Prostate gland (tissue), 2 donors: ENCODE data around the gene FYCO1. TPM values are rescaled to one million over a fixed set of nuclear protein-coding genes. Genes with fewer than 3 reads are reported as not detected.

ENCODE experiments used
- DNase-seq: peaks from one replicate; pipeline ENCODE4 v3.0.0-alpha.2; 2019; ENCODE audit warnings: low spot score
- H3K27ac ChIP-seq, 2 donors: fragments of 200-600 bp; sonication (generic); 2 replicates each; pipeline ENCODE4 v1.5.1; 2017 to 2019
- H3K27me3 ChIP-seq: fragments of 200-600 bp; sonication (generic); replicated peaks from 2 replicates; pipeline ENCODE4 v1.5.1; 2019; ENCODE audit not compliant: insufficient read depth
- H3K36me3 ChIP-seq, 2 donors: fragments of 200-600 bp; sonication (generic); 1 replicate in 1 of 2; 2 replicates in 1 of 2; pipeline versions ENCODE4 v1.5.1 to v1.8.1; 2017 to 2019
- H3K4me1 ChIP-seq: fragments of 200-600 bp; sonication (generic); replicated peaks from 2 replicates; pipeline ENCODE4 v1.5.1; 2019
- H3K4me3 ChIP-seq, 2 donors: fragments of 200-600 bp; sonication (generic); 2 replicates each; pipeline ENCODE4 v1.5.1; 2017 to 2019
- H3K9me3 ChIP-seq: fragments of 200-600 bp; sonication (generic); 2 replicates; pipeline ENCODE4 v1.5.1; 2017
- POLR2A ChIP-seq: fragments of 450-650 bp; IDR thresholded peaks from one replicate; pipeline ENCODE4 v1.6.1; 2016; ENCODE audit warnings: antibody characterized with exemption, mild to moderate bottlenecking
- POLR2AphosphoS5 ChIP-seq: sonication (generic); formaldehyde crosslinking; IDR thresholded peaks from one replicate; pipeline ENCODE4 v1.6.1; 2017; ENCODE audit warnings: antibody characterized with exemption
- WGBS: methylation state at CpG from one replicate; pipeline ENCODE4 v1.1.5; 2018; 5-methylcytosine and 5-hydroxymethylcytosine counted together
- intact Hi-C: fragments of 100-400 bp; cut with DNase I; formaldehyde crosslinking; loops from one replicate; pipeline ENCODE4 v1.14.2; 2022
- total RNA-seq, 2 donors: library from RNA; depleted of rRNA; stranded (reverse); fragments of >200 nt; gene quantifications; one replicate each; pipeline ENCODE4 v1.1.0, GENCODE V29; 2016
- TF ChIP-seq, protein P1 (sequence below), 4 experiments: fragments of 200-600 bp in 2 of 4; fragments of 450-650 bp in 2 of 4; sonication (generic) in 2 of 4; IDR thresholded peaks; 1 replicate in 3 of 4; 2 replicates in 1 of 4; pipeline ENCODE4 v1.5.1; 2016 to 2019; ENCODE audit warnings: antibody characterized with exemption in 4 of 4, mild to moderate bottlenecking in 2 of 4, moderate library complexity in 2 of 4

The FYCO1 gene
- total RNA-seq, 2 donors from 2014 or later: 33.1 to 56.7 TPM

DNA sequence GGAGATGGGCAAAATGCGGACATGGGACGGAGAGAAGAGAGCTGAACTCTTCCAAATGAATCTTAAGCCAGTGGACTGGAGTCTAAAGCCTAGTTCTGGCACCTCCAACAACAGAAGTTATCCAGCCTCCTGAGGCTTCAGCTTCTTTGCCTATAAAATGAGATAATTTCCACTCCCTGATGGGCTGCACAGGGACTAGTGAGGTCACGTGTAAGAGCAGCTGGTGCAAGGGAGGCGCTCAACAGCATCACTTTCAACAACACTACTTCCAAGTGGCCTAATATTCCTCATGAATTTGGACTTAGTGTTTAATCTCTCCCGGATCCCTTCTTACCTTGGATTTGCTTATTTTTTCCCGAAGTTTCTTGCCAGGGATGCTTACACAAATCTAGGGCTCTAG, 43.7 kb downstream of the FYCO1 start:
- Histone ChIP-seq H3K27ac (no peak overlapping the region), H3K4me3 (no peak overlapping the region), H3K36me3 (peaks cover 13 to 20% of the 10 kb centered on the region in 2 donors), H3K27me3 (no peaks in the 10 kb centered on the region), H3K4me1 (no peaks in the 10 kb centered on the region), H3K9me3 (no peaks in the 10 kb centered on the region)
- TF ChIP-seq POLR2AphosphoS5 (no peak), POLR2A (no peak)
- TF ChIP-seq, protein P1, sequence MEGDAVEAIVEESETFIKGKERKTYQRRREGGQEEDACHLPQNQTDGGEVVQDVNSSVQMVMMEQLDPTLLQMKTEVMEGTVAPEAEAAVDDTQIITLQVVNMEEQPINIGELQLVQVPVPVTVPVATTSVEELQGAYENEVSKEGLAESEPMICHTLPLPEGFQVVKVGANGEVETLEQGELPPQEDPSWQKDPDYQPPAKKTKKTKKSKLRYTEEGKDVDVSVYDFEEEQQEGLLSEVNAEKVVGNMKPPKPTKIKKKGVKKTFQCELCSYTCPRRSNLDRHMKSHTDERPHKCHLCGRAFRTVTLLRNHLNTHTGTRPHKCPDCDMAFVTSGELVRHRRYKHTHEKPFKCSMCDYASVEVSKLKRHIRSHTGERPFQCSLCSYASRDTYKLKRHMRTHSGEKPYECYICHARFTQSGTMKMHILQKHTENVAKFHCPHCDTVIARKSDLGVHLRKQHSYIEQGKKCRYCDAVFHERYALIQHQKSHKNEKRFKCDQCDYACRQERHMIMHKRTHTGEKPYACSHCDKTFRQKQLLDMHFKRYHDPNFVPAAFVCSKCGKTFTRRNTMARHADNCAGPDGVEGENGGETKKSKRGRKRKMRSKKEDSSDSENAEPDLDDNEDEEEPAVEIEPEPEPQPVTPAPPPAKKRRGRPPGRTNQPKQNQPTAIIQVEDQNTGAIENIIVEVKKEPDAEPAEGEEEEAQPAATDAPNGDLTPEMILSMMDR (IDR thresholded peaks at IDR 0.05): no peak
- DNase-seq: no peak
- intact Hi-C loops: no loop called here
- 92% methylated on average over 6 of the region's 6 CpGs for WGBS

- Histone ChIP-seq H3K4me3 (no peak overlapping the region), H3K9me3 (no peaks in the 10 kb centered on the region), H3K4me1 (no peaks in the 10 kb centered on the region), H3K27me3 (no peaks in the 10 kb centered on the region), H3K27ac (no peak overlapping the region), H3K36me3 (peaks cover 13 to 20% of the 10 kb centered on the region in 2 donors)
- no peak for DNase-seq
- intact Hi-C loops: no loop called here
- 96% methylated on average over 6 of the region's 6 CpGs for WGBS
- no peak for TF ChIP-seq POLR2AphosphoS5
- TF ChIP-seq, protein P1 (IDR thresholded peaks at IDR 0.05): no peak
Measured at GRCh38 chr3:45950686-45951600, 44.7 kb downstream of the FYCO1 start.

GRCh38 chr3:45950131-45950530, 45.5 kb downstream of the FYCO1 start:
- no peaks in the 10 kb centered on the region for H3K9me3 ChIP-seq
- H3K36me3 ChIP-seq: peaks cover 12 to 19% of the 10 kb centered on the region in 2 donors
- H3K4me1 ChIP-seq: no peaks in the 10 kb centered on the region
- WGBS: 100% methylated on average over 2 of the region's 2 CpGs
- no peak overlapping the region for H3K4me3 ChIP-seq
- H3K27me3 ChIP-seq: no peaks in the 10 kb centered on the region
- DNase-seq: no peak
- intact Hi-C loops: no loop called here
- H3K27ac ChIP-seq: no peak overlapping the region
- no peak for TF ChIP-seq POLR2A
- TF ChIP-seq, protein P1 (IDR thresholded peaks at IDR 0.05): no peak
- TF ChIP-seq POLR2AphosphoS5: no peak

DNA sequence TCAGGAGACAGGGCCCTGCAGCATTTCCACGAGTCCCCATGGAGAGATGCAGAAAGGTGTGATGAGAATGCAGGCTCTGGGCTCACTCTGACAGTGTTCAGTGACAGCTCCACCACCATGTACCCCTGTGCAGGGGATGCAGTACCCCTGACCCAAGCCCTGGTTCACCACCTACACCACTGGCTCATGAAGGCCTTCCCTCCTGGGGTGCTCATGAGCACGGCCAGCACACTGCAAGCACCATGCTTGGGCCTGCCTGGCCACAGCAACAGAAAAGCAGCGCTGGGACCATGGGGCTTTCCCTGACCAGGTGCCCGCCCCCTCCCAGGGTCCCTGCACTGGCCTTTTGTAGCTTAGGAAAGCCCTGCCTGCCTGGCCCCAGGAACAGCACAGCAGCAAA, 46.2 kb downstream of the FYCO1 start:
- H3K9me3 ChIP-seq: no peaks in the 10 kb centered on the region
- intact Hi-C loops: loop anchor here (10.0 kb wide), 1 partner anchor 495 kb away; no protein-coding TSS in a partner anchor
- H3K4me1 ChIP-seq: no peaks in the 10 kb centered on the region
- WGBS: 98% methylated on average over 4 of the region's 4 CpGs
- TF ChIP-seq POLR2A (no peak), POLR2AphosphoS5 (no peak)
- TF ChIP-seq, protein P1 (IDR thresholded peaks at IDR 0.05): no peak
- H3K4me3 ChIP-seq: no peak overlapping the region
- H3K27me3 ChIP-seq: no peaks in the 10 kb centered on the region
- no peak overlapping the region for H3K27ac ChIP-seq
- DNase-seq: no peak
- H3K36me3 ChIP-seq: peaks cover 8 to 13% of the 10 kb centered on the region in 2 donors
